Measurements from ENCODE around the gene MMEL1. TPM values are rescaled to one million over a fixed set of nuclear protein-coding genes. Genes with fewer than 3 reads are reported as not detected.

MMEL1 gene
- total RNA-seq, 1 experiment from 2014 or later, result not detected

- no TSS peak for BruUV-seq (replicated peaks)
- CTCF ChIA-PET, result no interaction called here
- POLR2A ChIA-PET (ENCODE audit: unreplicated experiment), result interaction anchor here (0.6 kb wide), 1 partner anchor 836 kb away, joined by 5 read pairs; no protein-coding TSS in a partner anchor
- Histone ChIP-seq H3K4me1 (ENCODE audit: insufficient read depth, low read length) (peaks cover 14% of the 10 kb centered on the region), H3K27me3 (ENCODE audit: low read length) (no peaks in the 10 kb centered on the region), H3K36me3 (ENCODE audit: low read depth, low read length) (0 out of 2 replicates have a peak, but pooled peaks cover under 1% of the 10 kb centered on the region), H3K4me2 (ENCODE audit: low read length) (no peak overlapping the region), H3K9me3 (ENCODE audit: low read length) (no peaks in the 10 kb centered on the region), H3K27ac (ENCODE audit: low read length) (no peak overlapping the region), H4K20me1 (ENCODE audit: low read length) (no peaks in the 10 kb centered on the region), H2AFZ (ENCODE audit: low read length) (no peak overlapping the region), H3K79me2 (ENCODE audit: low read length) (peaks cover 16% of the 10 kb centered on the region; the same call in 1 of the 2 replicates), H3F3A (ENCODE audit: low read length, unreplicated experiment) (no peaks in the 10 kb centered on the region), H3K9ac (ENCODE audit: low read length) (no peak overlapping the region), H3K9me2 (replicated peaks; ENCODE audit: low read length) (no peaks in the 10 kb centered on the region), H3K4me3 (ENCODE audit: low read length) (no peak overlapping the region)
- DNase-seq (no peak), ATAC-seq (no peak)
- TF ChIP-seq EZH2phosphoT487 (IDR thresholded peaks at IDR 0.05; ENCODE audit: borderline replicate concordance, low read length) (no peak), CTCF (conservative IDR thresholded peaks at IDR 0.05; ENCODE audit: low read depth, low read length) (no peak), EZH2 (IDR thresholded peaks at IDR 0.05; ENCODE audit: low read length, unreplicated experiment) (no peak)
- intact Hi-C loops (cut with micrococcal nuclease), result no loop called here
Measured at GRCh38 chr1:2583871-2584351, 48.9 kb downstream of the MMEL1 start.

- H3K9ac ChIP-seq (ENCODE audit: low read length), result no peak overlapping the region
- H3K9me3 ChIP-seq (ENCODE audit: low read length), result no peaks in the 10 kb centered on the region
- no peak overlapping the region for H2AFZ ChIP-seq (ENCODE audit: low read length)
- H4K20me1 ChIP-seq (ENCODE audit: low read length), result no peaks in the 10 kb centered on the region
- CTCF ChIA-PET, result no interaction called here
- no peak for ATAC-seq
- H3K4me1 ChIP-seq (ENCODE audit: insufficient read depth, low read length), result peaks cover 14% of the 10 kb centered on the region
- no peak for DNase-seq
- peaks cover 16% of the 10 kb centered on the region; the same call in 1 of the 2 replicates for H3K79me2 ChIP-seq (ENCODE audit: low read length)
- H3K36me3 ChIP-seq (ENCODE audit: low read depth, low read length), result no peaks in the 10 kb centered on the region
- TF ChIP-seq EZH2 (IDR thresholded peaks at IDR 0.05; ENCODE audit: low read length, unreplicated experiment) (no peak), EZH2phosphoT487 (IDR thresholded peaks at IDR 0.05; ENCODE audit: borderline replicate concordance, low read length) (no peak), CTCF (conservative IDR thresholded peaks at IDR 0.05; ENCODE audit: low read depth, low read length) (no peak)
- intact Hi-C loops (cut with micrococcal nuclease), result no loop called here
- H3K27ac ChIP-seq (ENCODE audit: low read length), result no peak overlapping the region
- H3K4me2 ChIP-seq (ENCODE audit: low read length), result no peak overlapping the region
- no peak overlapping the region for H3K4me3 ChIP-seq (ENCODE audit: low read length)
- no peaks in the 10 kb centered on the region for H3K27me3 ChIP-seq (ENCODE audit: low read length)
- H3F3A ChIP-seq (ENCODE audit: low read length, unreplicated experiment), result no peaks in the 10 kb centered on the region
- BruUV-seq (replicated peaks), result no TSS peak
- POLR2A ChIA-PET (ENCODE audit: unreplicated experiment), result interaction anchor here (0.6 kb wide), 1 partner anchor 837 kb away, joined by 5 read pairs; no protein-coding TSS in a partner anchor
- H3K9me2 ChIP-seq (replicated peaks; ENCODE audit: low read length), result no peaks in the 10 kb centered on the region
Measured at GRCh38 chr1:2583331-2583791, 49.5 kb downstream of the MMEL1 start.

GRCh38 chr1:2582391-2582790 is 50.4 kb downstream of the MMEL1 start:
- Histone ChIP-seq H3K27ac (ENCODE audit: low read length) (no peak overlapping the region), H3K79me2 (ENCODE audit: low read length) (peaks cover 9% of the 10 kb centered on the region; the same call in 1 of the 2 replicates), H3F3A (ENCODE audit: low read length, unreplicated experiment) (no peaks in the 10 kb centered on the region), H3K9me2 (replicated peaks; ENCODE audit: low read length) (no peaks in the 10 kb centered on the region), H2AFZ (ENCODE audit: low read length) (no peak overlapping the region), H4K20me1 (ENCODE audit: low read length) (no peaks in the 10 kb centered on the region), H3K4me2 (ENCODE audit: low read length) (no peak overlapping the region), H3K4me1 (ENCODE audit: insufficient read depth, low read length) (peaks cover 8% of the 10 kb centered on the region), H3K4me3 (ENCODE audit: low read length) (no peak overlapping the region), H3K9me3 (ENCODE audit: low read length) (no peaks in the 10 kb centered on the region), H3K9ac (ENCODE audit: low read length) (no peak overlapping the region), H3K27me3 (ENCODE audit: low read length) (no peaks in the 10 kb centered on the region), H3K36me3 (ENCODE audit: low read depth, low read length) (no peaks in the 10 kb centered on the region)
- DNase-seq (no peak), ATAC-seq (no peak)
- no peak for TF ChIP-seq EZH2 (IDR thresholded peaks at IDR 0.05; ENCODE audit: low read length, unreplicated experiment)
- TF ChIP-seq CTCF (conservative IDR thresholded peaks at IDR 0.05; ENCODE audit: low read depth, low read length), result no peak
- TF ChIP-seq EZH2phosphoT487 (IDR thresholded peaks at IDR 0.05; ENCODE audit: borderline replicate concordance, low read length), result no peak
- intact Hi-C loops (cut with micrococcal nuclease), result no loop called here
- BruUV-seq (replicated peaks), result no TSS peak
- ChIA-PET POLR2A (ENCODE audit: unreplicated experiment) (no interaction called here), CTCF (no interaction called here)
